ENCODE results near the gene GABRD. TPM values are rescaled to one million over a fixed set of nuclear protein-coding genes. Genes with fewer than 3 reads are reported as not detected.
"Not testable (repeated sequence)": the region's sequence is repeated elsewhere in the genome, so short reads cannot be mapped to it uniquely, and the experiment has no call there.

GABRD gene
- total RNA-seq, 1 experiment from 2014 or later, result 15.6 TPM

GRCh38 chr1:1978108-1978507 is 41.0 kb upstream of the GABRD start:
- BruUV-seq (replicated peaks), result no TSS peak
- no peak overlapping the region for H3K4me2 ChIP-seq (ENCODE audit: low read length)
- POLR2A ChIA-PET, result no interaction called here
- no peak for TF ChIP-seq RAD21 (IDR thresholded peaks at IDR 0.05; ENCODE audit: low read depth)
- no peak for TF ChIP-seq REST (IDR thresholded peaks at IDR 0.05; ENCODE audit: low read depth)
- no peak for TF ChIP-seq EZH2 (IDR thresholded peaks at IDR 0.05)
- no peak for TF ChIP-seq EZH2phosphoT487 (IDR thresholded peaks at IDR 0.05; ENCODE audit: borderline replicate concordance)
- TF ChIP-seq ELF1 (IDR thresholded peaks at IDR 0.05; ENCODE audit: borderline replicate concordance, low read depth), result no peak
- no peak for TF ChIP-seq CTCF (IDR thresholded peaks at IDR 0.05 in 2 of 3, conservative IDR thresholded peaks at IDR 0.05 in 1 of 3; ENCODE audit: borderline replicate concordance in 1 of 3, insufficient read depth in 1 of 3, low read depth in 2 of 3, low read length in 2 of 3)
- TF ChIP-seq ZFX (IDR thresholded peaks at IDR 0.05), result no peak
- no peak for TF ChIP-seq SIN3A (IDR thresholded peaks at IDR 0.05; ENCODE audit: low read depth)
- ATAC-seq, result no peak
- no peak overlapping the region for H3K27ac ChIP-seq (ENCODE audit: low read depth, low read length)
- no peaks in the 10 kb centered on the region for H3K9me2 ChIP-seq (ENCODE audit: insufficient read depth)
- no peaks in the 10 kb centered on the region for H3K79me2 ChIP-seq (ENCODE audit: insufficient read depth, low read length)
- H3K9me3 ChIP-seq (ENCODE audit: control insufficient read depth in 1 of 2, insufficient read depth in 1 of 2, low read depth in 1 of 2, low read length in 2 of 2), result no peaks in the 10 kb centered on the region
- no peaks in the 10 kb centered on the region for H3K27me3 ChIP-seq (ENCODE audit: insufficient read depth, low read length)
- H2AFZ ChIP-seq (ENCODE audit: low read depth, low read length, poor library complexity, severe bottlenecking), result no peak overlapping the region
- H3K9ac ChIP-seq (ENCODE audit: low read length), result no peak overlapping the region
- no peaks in the 10 kb centered on the region for H3K36me3 ChIP-seq (ENCODE audit: control insufficient read depth in 1 of 2, insufficient read depth in 2 of 2, low read length in 2 of 2)
- no peak for DNase-seq (ENCODE audit: low read depth, low spot score)
- peaks cover 4 to 31% of the 10 kb centered on the region in 2 experiments; a peak in 3 of 4 replicates for H3K4me1 ChIP-seq (ENCODE audit: control insufficient read depth in 1 of 2, insufficient read depth in 2 of 2, low read length in 2 of 2)
- intact Hi-C loops (cut with micrococcal nuclease), result no loop called here
- CTCF ChIA-PET, result no interaction called here
- no peak overlapping the region for H3K4me3 ChIP-seq (replicated peaks in 1 of 2; ENCODE audit: low read depth in 1 of 2, low read length in 2 of 2)
- no peaks in the 10 kb centered on the region for H4K20me1 ChIP-seq (ENCODE audit: insufficient read depth)
- RAD21 ChIA-PET (ENCODE audit: low non-redundant PET in 1 of 2, low total read pairs in 2 of 2, uncharacterized antibody in 2 of 2, unreplicated experiment in 2 of 2), result interaction anchor here in 1 of 2 experiments (0.6 kb wide), 1 partner anchor 32 kb away, joined by 3 read pairs; no protein-coding TSS in a partner anchor

GRCh38 chr1:1978690-1979481 is 40.3 kb upstream of the GABRD start:
- POLR2A ChIA-PET; H3K4me2 ChIP-seq (ENCODE audit: low read length); ATAC-seq; CTCF ChIA-PET; H2AFZ ChIP-seq (ENCODE audit: low read depth, low read length, poor library complexity, severe bottlenecking); BruUV-seq (replicated peaks); H3K27ac ChIP-seq (ENCODE audit: low read depth, low read length); H3K79me2 ChIP-seq (ENCODE audit: insufficient read depth, low read length); H3K9me2 ChIP-seq (ENCODE audit: insufficient read depth); H3K4me3 ChIP-seq (replicated peaks in 1 of 2; ENCODE audit: low read depth in 1 of 2, low read length in 2 of 2); H3K36me3 ChIP-seq (ENCODE audit: control insufficient read depth in 1 of 2, insufficient read depth in 2 of 2, low read length in 2 of 2); H3K9ac ChIP-seq (ENCODE audit: low read length); intact Hi-C loops (cut with micrococcal nuclease); H3K9me3 ChIP-seq (ENCODE audit: control insufficient read depth in 1 of 2, insufficient read depth in 1 of 2, low read depth in 1 of 2, low read length in 2 of 2); H3K27me3 ChIP-seq (ENCODE audit: insufficient read depth, low read length); DNase-seq (ENCODE audit: low read depth, low spot score); H4K20me1 ChIP-seq (ENCODE audit: insufficient read depth): not testable (repeated sequence)
- H3K4me1 ChIP-seq (ENCODE audit: control insufficient read depth in 1 of 2, insufficient read depth in 2 of 2, low read length in 2 of 2), result peaks cover 4 to 31% of the 10 kb centered on the region in 2 experiments; a peak in 3 of 4 replicates
- RAD21 ChIA-PET (ENCODE audit: low non-redundant PET in 1 of 2, low total read pairs in 2 of 2, uncharacterized antibody in 2 of 2, unreplicated experiment in 2 of 2), result interaction anchor here in 1 of 2 experiments (0.6 kb wide), 1 partner anchor 31 kb away, joined by 3 read pairs; no protein-coding TSS in a partner anchor
